Activated CD4-positive, alpha-beta T cell treated with anti-CD3 and anti-CD28 coated beads, Interleukin-2, amount 50 U/mL, for 1 hour (primary cell): Measurements from ENCODE around the gene SPOCD1.
"Not testable (repeated sequence)": the region's sequence is repeated elsewhere in the genome, so short reads cannot be mapped to it uniquely, and the experiment has no call there.

ENCODE experiments used
- DNase-seq: peaks from one replicate; pipeline ENCODE4 v3.0.0-alpha.2; 2020

SPOCD1 gene

GRCh38 chr1:31828926-31829690 is 13.3 kb upstream of the SPOCD1 start:
- no peak for DNase-seq

DNA sequence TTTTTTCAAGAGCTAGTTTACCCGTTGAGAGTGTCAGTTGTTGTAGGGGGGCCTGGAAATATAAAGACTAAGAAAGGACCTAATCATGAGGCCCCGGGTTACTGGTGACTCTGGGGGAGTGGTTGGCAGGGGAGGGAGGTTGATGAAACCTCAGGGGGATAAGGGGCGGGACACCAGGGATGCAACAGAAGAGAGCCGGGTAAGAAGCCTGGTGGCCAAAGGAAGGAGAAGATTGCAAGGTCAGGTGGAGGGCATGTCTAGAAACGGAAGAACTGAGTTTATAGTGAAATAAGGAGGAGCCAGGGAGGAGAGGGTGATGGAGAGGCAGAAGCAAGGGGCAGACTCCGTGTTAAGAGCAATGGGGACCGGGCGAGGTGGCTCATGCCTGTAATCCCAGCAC is 12.5 kb upstream of the SPOCD1 start:
- DNase-seq, result no peak

DNA sequence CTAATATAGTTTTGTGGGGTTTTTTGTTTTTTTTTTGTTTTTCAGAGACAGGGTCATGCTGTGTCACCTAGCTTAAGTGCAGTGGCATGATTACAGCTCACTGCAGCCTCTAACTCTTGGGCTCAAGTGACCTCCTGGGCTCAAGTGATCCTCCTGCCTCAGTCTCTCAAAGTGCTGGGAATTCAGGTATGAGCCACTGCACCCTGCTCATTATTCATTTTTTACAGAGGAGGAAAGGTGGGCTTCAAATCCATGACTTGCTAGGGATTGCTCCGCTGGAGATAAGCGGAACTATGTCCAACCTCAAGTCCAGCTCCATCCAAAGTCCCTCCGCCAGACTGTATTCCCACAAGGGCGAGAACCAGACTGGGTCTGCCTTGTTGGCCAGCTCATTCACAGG is 8.0 kb upstream of the SPOCD1 start:
- DNase-seq, result no peak

DNA sequence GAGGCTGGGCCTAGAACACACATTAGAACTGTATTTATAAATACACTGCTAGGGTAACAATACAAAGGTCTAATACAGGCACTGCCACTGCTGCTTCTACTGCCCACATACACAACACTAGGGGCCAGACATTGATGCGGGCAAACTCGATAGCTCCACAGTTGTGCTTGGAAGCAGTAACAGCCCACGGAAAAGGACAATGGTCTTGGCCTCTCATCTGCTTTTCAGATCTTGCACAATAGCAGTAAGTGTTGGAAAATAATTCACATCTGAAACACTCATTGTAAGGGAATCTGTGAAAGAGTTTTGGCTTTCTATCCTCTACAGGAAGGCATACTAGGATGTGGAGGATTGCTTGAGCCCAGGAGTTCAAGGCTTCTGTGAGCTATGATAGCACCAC is 6.9 kb upstream of the SPOCD1 start:
- no peak for DNase-seq

GRCh38 chr1:31820196-31820595 is 4.4 kb upstream of the SPOCD1 start:
- DNase-seq, result not testable (repeated sequence)

DNA sequence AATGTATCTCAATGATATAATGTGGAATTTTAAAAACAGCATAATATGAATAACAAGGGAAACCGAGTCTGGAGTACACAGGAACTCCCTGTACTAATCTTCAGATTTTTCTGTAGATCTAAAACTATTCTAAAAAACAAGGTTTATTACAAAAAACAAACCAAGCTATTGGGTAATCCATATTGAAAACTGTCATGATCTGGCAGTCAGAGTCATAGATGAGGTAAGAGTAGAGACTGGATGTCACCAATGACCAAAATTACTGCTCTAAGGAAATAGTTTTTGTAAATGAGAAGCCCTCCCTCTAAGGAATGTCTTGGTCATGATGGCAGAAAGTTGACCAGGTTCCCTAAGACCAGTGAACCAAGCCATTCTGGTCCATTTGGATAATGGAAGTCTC is 2.4 kb upstream of the SPOCD1 start:
- DNase-seq, result no peak

GRCh38 chr1:31816947-31817346 is 1.1 kb upstream of the SPOCD1 start:
- not testable (repeated sequence) for DNase-seq

- DNase-seq, result not testable (repeated sequence)
Observed at GRCh38 chr1:31816501-31816900, 679 bp upstream of the SPOCD1 start.

- no peak for DNase-seq
Observed at GRCh38 chr1:31815307-31815645, 546 bp downstream of the SPOCD1 start.

DNA sequence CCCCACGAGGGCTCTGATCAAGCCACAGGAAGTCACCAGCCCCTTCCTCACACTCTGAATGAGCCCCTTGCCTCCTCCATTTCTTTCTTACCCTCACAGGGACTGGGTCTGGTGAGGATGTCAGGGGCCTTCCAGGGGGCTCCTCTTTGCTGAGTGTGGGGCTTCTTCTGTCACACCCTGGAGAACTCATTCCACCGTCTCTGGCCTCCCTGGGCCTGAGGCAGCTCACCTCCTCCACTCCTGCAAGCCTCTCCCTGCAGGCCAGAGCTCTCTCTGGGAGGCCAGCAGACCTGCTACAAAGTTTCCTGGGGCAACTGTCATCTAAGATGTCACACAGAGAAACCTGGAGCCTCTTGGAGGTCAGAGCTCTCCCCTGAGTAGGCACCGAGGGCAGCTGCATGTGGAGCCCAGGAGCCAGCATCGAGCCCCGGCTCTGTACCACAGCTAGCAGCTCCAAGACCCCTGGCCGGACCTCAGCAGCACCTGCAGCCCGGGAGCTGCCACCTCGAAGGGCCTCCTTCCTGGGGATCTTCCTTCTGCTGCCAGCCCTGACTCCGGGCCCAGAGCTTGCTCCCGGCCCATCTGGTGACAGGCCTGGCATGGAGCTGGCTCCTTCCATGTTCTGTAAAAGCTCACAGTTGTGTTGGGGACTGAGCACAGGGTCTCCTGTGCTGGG is 1.1 kb downstream of the SPOCD1 start:
- DNase-seq, result no peak

DNA sequence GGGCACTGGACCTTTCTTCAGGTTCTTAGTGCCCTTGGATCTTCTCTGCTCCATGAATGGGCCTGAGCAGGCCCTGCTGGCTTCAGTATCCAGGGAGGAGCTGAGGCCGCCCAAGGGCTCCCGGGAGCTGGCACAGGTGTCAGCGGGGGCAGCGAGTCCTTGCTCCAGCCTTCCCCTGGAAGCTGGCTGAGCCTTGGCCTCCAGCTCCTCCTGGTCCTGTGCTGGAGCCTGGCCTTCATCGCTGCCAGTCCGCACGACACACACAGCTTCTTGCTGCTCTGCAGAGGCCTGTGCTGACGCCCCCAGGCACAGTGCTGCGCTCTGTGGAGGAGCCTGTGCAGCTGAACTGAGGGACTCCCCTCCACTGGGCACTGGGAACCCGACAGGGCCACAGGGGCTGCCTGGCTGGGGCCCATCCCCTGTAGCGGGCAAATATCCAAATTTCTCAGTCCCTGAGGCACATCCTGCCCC is 1.7 kb downstream of the SPOCD1 start:
- DNase-seq, result no peak

GRCh38 chr1:31812158-31812829 is 3.5 kb downstream of the SPOCD1 start:
- DNase-seq, result no peak

- DNase-seq, result no peak
Observed at GRCh38 chr1:31811605-31812004, 4.2 kb downstream of the SPOCD1 start.

DNA sequence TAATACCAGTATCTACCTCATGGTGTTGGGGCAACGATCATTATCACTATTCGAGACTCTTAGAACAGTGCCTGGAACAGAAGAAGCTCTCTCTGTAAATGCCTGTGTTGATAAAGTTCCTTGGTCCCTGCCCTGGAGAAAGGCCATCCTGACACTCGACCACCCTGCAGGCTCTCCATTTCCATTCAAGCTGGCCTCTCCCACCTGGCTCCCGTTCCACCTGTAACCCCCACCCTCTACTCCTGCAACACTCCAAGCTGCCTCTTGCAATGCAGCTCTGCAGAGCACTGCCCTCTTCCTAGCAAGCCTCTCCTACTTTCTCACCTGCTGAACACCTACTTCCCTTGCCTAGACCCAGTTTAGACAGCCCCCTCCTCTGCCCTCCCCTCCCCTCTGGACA is 6.1 kb downstream of the SPOCD1 start:
- no peak for DNase-seq

- no peak for DNase-seq
Observed at GRCh38 chr1:31807273-31808048, 8.4 kb downstream of the SPOCD1 start.

DNA sequence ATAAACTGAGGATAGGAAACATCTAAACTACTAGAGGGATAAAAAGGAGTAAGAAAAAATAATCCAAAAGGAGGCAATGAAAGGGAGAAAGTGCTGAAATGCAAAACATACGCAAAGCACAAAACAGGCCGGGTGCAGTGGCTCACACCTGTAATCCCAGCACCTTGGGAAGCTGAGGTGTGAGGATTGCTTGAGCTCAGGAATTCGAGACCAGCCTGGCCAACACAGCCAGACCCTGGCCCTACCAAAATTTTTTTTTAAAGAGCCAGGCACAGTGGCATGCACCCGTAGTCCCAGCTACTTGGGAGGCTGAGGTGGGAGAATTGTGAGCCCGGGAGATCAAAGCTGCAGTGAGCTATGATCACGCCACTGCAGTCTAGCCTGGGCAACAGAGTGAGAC is 10.5 kb downstream of the SPOCD1 start:
- DNase-seq, result no peak

DNA sequence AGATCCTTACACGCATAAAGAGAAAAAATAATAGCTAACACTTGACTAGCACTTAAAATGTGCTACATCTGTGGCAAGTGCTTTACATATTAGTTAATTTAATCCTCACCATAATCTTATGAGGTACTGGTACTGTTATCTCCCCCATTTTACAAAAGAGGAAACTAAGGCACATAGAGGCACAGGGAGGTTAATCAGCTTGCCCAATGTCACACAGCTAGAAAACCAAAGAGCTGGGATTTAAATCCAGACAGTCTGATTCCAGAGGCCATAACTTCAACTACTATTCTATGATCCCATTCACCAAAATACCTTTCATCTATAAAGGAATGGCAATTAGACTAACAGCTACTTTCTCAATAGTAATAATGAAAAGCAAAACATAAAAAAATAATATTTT is 11.7 kb downstream of the SPOCD1 start:
- DNase-seq, result no peak

- no peak for DNase-seq
Observed at GRCh38 chr1:31803610-31804009, 12.2 kb downstream of the SPOCD1 start.

GRCh38 chr1:31802190-31803150 is 13.4 kb downstream of the SPOCD1 start:
- no peak for DNase-seq

DNA sequence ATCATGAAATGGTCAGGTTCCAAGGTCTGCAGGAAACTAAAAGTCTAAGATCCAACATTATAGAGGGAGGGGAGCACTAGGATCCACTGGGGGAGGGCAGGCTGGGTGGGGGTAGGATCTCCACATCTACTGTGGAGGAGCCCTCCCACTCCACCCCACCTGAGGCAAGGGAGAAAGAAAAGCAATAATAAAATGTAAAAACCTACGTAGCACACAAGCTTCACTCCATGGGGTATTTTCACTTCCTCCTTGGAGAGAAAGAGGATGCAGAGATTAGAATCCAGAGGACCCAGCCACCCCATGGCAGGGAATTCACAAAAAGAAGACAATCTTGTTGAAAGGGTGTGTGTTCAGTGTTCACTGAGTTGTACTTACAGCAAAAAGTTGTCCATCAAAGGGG is 14.4 kb downstream of the SPOCD1 start:
- no peak for DNase-seq

GRCh38 chr1:31800674-31800967 is 15.2 kb downstream of the SPOCD1 start:
- no peak for DNase-seq
